Medulla oblongata (tissue), 1 donor: ENCODE measurements around the gene ATP6V1A.

Source experiments
- DNase-seq: peaks from one replicate; pipeline ENCODE4 v3.0.0-alpha.2; 2015; ENCODE audit errors: extremely low spot score

Gene ATP6V1A

GRCh38 chr3:113747283-113748046, 630 bp downstream of the ATP6V1A start:
- DNase-seq: no peak

DNA sequence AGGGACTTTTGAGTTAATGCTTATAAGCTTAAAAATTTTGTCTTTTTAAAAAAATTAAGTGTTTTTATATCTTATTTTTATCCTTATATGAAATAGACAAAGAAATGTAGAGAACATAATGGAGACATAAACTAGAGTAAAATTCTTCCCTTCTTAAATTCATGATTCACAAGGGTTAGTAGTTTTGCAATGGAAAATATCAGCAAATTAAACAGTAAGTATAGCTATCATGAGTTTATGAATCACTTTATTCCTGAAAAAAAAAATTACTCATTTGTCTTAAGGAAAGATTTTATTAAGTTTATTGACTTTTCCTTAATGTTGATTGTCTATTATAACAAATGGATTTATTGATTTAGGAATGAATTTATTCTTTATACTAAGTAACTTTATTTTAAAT, 4.3 kb downstream of the ATP6V1A start:
- DNase-seq: no peak

DNA sequence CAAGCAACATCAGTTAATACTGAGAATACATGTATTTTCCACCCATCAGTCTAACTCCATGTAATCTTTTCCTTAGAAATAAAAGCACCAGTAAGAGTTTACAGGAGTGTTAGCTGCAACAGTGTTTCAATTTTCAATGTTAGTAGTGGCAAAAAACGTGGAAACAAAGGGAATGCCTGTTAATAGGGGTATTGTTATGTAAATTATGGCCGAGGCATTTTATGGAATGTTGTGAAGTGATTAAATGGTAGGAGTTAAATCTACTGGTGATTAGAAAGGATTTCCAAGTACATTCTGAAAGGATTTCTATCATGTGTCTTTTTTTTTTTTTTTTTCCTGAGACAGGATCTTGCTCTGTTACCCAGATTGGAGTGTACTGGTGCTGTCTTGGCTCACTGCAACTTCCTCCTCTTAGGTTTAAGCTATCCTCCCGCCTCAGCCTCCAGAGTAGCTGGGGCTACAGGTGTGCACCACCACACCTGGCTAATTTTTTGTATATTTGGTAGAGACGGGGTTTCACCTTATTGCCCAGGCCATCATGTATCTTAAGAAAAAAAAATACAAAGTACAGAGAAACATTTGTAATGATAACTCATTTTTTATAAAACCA, 6.6 kb downstream of the ATP6V1A start:
- DNase-seq: no peak

- DNase-seq: no peak
Observed at GRCh38 chr3:113754494-113755159, 7.8 kb downstream of the ATP6V1A start.

- no peak for DNase-seq
Observed at GRCh38 chr3:113758389-113759024, 11.7 kb downstream of the ATP6V1A start.

- DNase-seq: no peak
Observed at GRCh38 chr3:113764698-113765097, 17.9 kb downstream of the ATP6V1A start.

GRCh38 chr3:113769551-113769950, 22.7 kb downstream of the ATP6V1A start:
- peak; percentile 30 for DNase-seq

GRCh38 chr3:113771993-113772392, 25.2 kb downstream of the ATP6V1A start:
- no peak for DNase-seq

DNA sequence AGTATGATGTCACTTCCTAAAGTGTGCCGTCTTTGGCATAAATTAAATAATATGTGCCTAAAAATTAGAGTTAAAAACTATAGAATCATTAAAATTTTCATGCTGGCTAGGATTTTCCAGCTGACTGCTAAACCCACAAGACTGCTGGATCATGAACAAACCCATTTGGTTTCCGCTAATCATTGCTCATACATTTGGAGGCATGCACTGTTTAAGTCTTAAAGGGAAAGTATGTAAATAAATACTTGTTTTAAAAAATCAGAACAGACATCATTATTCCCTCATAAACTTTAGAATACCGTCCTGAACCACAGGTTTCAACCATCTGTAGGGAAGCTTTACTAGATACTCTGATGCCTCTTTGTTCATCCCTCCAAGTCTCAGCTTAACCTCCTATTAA, 26.5 kb downstream of the ATP6V1A start:
- no peak for DNase-seq

DNA sequence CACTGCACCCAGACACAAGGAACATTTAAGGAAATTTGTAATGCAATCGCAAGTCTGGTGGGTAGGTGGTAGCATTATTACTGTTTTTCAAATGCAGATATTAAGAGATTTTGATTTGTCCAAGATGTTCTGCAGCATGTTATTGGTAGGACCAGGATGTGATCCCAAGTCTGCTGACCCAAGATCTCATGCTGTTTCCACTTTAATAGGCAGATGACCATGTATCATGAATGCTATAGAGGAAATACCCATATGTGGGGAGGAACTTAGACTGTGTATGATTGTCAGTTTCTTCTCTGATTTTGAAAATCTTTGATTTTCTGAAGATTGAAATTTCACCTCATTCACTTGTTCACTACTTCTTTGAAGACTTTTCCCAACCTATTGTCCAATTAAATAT, 28.7 kb downstream of the ATP6V1A start:
- DNase-seq: no peak

- DNase-seq: no peak
Observed at GRCh38 chr3:113776564-113776963, 29.7 kb downstream of the ATP6V1A start.

DNA sequence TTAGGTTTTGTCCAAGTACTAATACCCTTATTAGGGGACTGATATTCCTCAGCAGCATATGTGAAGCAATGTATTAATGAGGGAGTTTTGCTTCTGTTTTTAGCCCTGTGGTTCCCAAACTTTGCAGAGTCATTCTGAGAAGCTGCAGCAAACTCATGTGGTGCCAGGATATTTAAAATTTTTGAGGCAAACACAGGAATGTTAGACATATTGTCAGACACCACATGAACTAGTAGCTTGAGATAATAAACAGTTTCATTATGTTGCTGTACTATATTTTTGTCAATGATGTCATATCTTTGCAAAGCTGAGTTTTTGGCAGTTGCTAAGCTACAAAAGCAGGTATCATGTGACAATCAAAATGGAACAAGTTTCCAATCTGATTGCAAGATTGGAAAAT, 36.6 kb downstream of the ATP6V1A start:
- no peak for DNase-seq

DNA sequence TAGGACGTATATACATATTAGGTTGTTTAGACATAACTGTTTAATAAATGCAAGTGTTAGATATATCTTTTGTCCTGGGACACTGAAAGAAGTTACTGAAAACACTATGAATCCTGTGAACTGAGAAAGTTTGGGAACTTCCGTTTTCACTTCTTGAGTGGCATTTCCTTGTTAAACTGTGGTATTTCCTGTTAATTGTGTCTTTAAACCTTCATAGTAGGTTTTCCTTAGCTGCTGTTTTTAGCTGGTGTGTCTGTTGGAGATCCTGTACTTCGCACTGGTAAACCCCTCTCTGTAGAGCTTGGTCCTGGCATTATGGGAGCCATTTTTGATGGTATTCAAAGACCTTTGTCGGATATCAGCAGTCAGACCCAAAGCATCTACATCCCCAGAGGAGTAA, 37.1 kb downstream of the ATP6V1A start:
- peak; percentile 25 for DNase-seq

DNA sequence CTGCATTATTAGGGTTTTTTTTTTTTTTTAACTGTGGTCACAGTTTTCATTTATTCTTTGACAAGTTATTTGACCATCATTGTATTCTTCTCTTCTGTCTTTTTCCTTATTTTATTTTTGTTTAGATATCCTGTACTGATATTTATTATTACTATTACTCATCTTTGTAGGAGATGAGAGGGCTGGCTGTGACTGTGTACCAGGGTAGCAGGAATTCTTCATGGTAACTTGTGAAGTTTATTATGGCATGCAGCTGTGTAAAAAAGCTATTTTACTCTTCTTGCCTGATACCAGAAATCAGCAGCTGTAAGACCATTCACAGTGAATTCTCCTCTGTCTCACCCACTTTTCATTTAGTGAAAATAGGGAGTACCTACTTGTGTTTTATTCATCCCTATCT, 44.5 kb downstream of the ATP6V1A start:
- DNase-seq: no peak

DNA sequence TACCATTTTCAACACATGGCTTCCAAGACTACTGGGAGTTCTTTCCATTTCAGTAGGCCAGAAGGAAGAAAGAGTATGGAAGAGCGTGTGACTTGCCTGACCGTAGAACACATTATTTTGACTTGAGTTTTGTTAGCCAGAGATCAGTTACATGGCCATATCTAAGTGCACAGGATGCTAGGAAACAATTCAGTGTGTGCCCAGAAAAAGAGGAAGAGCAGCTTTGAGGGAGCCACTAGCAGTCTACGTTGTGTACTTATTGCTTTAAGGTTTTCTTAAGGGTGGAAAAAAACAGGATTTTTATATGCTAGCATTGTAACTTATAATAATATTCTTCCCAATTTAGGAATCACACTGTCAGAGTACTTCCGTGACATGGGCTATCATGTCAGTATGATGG, 47.7 kb downstream of the ATP6V1A start:
- DNase-seq: no peak

- no peak for DNase-seq
Observed at GRCh38 chr3:113795693-113796092, 48.9 kb downstream of the ATP6V1A start.

DNA sequence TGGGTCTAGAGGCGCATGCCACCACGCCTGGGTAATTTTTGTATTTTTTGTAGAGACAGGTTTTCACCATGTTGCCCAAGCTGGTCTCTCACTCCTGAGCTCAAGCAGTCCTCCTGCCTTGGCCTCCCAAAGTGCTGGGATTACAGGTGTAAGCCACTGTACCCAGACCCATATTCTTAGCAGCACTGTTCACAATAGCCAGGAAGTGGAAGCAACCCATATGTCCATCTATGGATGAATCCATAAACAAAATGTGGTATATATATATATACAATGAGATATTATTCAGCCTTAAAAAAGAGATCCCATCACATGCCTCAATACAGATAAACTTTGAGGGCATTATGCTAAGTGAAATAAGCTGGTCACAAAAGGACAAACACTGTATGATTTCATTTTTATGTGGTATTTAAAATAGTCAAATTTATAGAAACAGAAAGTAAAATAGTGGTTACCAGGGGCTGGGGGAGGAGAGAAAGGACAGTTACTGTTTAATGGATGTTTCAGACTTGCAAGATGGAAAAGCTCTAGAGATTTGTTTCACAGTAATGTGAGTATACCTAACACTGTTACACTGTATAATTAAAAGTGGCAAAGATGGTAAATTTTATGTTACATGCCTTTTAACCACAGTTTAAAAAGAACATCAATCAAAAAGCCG, 56.1 kb downstream of the ATP6V1A start:
- no peak for DNase-seq

- no peak for DNase-seq
Observed at GRCh38 chr3:113804661-113805060, 57.8 kb downstream of the ATP6V1A start.

DNA sequence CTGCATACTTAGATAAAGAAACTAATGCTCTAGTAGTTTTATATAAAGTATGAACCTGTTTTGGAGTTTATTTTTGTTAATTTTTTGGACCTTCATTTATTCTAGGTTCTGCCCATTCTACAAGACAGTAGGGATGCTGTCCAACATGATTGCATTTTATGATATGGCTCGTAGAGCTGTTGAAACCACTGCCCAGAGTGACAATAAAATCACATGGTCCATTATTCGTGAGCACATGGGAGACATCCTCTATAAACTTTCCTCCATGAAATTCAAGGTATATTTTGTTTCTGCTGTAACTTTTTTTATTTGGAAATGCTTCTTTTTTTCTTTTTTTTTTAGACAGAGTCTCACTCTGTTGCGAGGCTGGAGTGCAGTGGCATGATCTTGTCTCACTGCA, 58.4 kb downstream of the ATP6V1A start:
- no peak for DNase-seq

GRCh38 chr3:113812854-113813253, 66.0 kb downstream of the ATP6V1A start:
- DNase-seq: no peak

DNA sequence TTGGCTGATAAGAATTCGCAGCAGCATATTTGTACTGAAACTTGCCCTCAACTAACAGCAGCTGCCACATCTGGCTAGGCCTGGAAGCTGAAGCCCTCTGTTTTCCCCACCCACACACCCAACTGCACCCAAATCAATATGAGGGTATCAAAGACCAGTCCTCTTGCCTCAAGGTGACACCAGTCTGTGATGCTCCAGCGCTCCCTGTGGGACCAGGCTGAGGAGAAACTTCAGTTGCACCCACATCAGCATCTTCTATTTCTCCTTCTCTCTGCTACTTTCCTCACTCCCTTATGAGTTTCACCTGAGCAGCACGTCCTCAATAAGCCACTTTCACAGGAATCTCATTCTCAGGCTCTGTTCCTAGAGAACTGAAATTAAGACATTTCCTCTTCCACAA, 73.0 kb downstream of the ATP6V1A start:
- DNase-seq: no peak

DNA sequence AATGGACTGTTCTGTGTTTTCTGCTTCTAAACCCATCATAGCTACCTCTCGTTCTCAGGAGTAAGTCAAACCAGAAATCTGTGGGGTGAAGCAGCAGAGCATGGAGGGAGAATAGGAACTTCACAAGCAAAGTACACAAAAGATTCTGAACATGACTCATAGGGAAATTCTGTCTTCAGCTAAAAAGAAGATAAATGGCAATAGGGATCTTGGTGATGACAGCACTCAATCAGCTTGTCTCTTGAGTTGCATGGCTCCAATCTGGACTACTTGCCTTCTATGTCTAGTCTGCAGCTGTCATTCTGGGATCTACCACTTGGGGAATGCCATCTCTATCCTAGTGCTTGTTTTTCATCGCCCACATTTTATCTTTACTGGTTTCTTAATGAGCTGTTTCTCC, 78.3 kb downstream of the ATP6V1A start:
- no peak for DNase-seq
